Glutamatergic neuron (in vitro differentiated cells): ENCODE results near the gene GALNT9. TPM values are rescaled to one million over a fixed set of nuclear protein-coding genes. Genes with fewer than 3 reads are reported as not detected.

Experiments used
- DNase-seq: peaks from one replicate; pipeline ENCODE4 v3.0.0; 2022
- H3K27ac Mint-ChIP-seq: one replicate; pipeline ENCODE4 v1.8.0; 2020; ENCODE audit warnings: mild to moderate bottlenecking, mixed read lengths, inconsistent platforms; ENCODE audit not compliant: unreplicated experiment
- H3K27me3 Mint-ChIP-seq: one replicate; pipeline ENCODE4 v1.8.0; 2020; ENCODE audit warnings: mild to moderate bottlenecking, moderate library complexity, mixed read lengths, inconsistent platforms; ENCODE audit not compliant: unreplicated experiment
- H3K36me3 Mint-ChIP-seq: one replicate; pipeline ENCODE4 v1.8.0; 2020; ENCODE audit warnings: mild to moderate bottlenecking, mixed read lengths, inconsistent platforms; ENCODE audit not compliant: unreplicated experiment
- H3K4me1 Mint-ChIP-seq: one replicate; pipeline ENCODE4 v1.8.0; 2020; ENCODE audit warnings: mild to moderate bottlenecking, low read depth, mixed read lengths, inconsistent platforms; ENCODE audit not compliant: unreplicated experiment
- H3K4me3 Mint-ChIP-seq: one replicate; pipeline ENCODE4 v1.8.0; 2020; ENCODE audit warnings: mild to moderate bottlenecking, mixed read lengths, inconsistent platforms; ENCODE audit not compliant: unreplicated experiment
- H3K9me3 Mint-ChIP-seq: one replicate; pipeline ENCODE4 v1.8.0; 2020; ENCODE audit warnings: mild to moderate bottlenecking, moderate library complexity, mixed read lengths, inconsistent platforms; ENCODE audit not compliant: unreplicated experiment
- CTCF ChIP-seq: fragments of 200-600 bp; sonication (generic); IDR thresholded peaks from one replicate; pipeline ENCODE4 v1.5.0; 2021; ENCODE audit not compliant: partially characterized antibody, unreplicated experiment
- total RNA-seq: library from RNA; stranded (reverse); fragmentation: NEBNext Ultra II Directional; extraction: Animal tissue kit (Norgen Biotek cat#: 25700); gene quantifications from one replicate; pipeline ENCODE4 v1.2.1, GENCODE V29; 2021; ENCODE audit not compliant: unreplicated experiment

Gene GALNT9
- total RNA-seq, 1 donor from 2014 or later = 13.7 TPM

DNA sequence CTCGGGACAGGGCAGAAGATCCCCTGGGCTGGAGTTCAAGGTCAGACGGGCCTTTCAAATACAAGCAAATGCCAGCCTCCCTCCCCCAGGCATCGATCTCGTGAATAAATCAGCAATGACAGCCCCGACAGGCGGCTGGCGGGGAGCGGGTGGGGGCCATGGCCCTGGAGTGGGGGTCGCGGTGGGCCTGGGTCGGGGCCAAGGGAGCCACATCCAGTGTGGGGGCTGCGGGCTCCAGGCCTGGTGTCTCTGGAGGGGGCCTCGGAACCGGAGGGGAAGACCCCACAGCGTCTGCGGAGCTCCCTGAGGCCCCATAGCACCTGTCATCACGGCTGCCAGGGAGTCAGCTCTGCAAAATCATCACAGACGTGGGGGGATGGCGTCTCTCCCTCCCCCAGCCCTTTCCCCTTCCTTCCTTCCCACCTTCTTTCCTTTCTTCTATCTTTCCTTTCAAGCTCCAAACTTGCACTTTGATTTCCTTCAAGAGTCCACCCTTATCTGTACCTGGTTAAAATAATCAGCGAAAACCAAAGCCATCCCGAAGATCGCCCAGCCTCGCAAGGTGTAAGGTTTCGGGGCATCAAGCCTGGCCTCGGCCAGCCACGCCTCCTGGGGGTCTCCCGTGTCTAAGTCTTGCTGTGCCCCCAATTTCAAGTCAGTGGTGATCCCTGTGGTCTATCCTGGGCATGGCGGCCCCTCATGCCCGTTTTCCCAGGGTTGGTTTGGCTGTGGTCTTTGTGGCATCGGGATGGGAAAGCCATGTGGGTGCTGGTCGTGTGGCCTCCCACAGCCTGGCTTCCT is 93.1 kb downstream of the GALNT9 start:
- H3K4me3 Mint-ChIP-seq = no peak overlapping the region
- DNase-seq = peak; percentile 17
- H3K36me3 Mint-ChIP-seq = peaks cover 20% of the 10 kb centered on the region
- peaks cover 25% of the 10 kb centered on the region for H3K27me3 Mint-ChIP-seq
- no peak overlapping the region for H3K27ac Mint-ChIP-seq
- H3K9me3 Mint-ChIP-seq = peaks cover 16% of the 10 kb centered on the region
- peaks cover 4% of the 10 kb centered on the region for H3K4me1 Mint-ChIP-seq
- no peak for TF ChIP-seq CTCF

- H3K27ac Mint-ChIP-seq = no peak overlapping the region
- H3K36me3 Mint-ChIP-seq = peaks cover 20% of the 10 kb centered on the region
- H3K9me3 Mint-ChIP-seq = peaks cover 16% of the 10 kb centered on the region
- peaks cover 25% of the 10 kb centered on the region for H3K27me3 Mint-ChIP-seq
- H3K4me3 Mint-ChIP-seq = no peak overlapping the region
- DNase-seq = no peak
- no peak for TF ChIP-seq CTCF
- peaks cover 4% of the 10 kb centered on the region for H3K4me1 Mint-ChIP-seq
These were observed 94.1 kb downstream of the GALNT9 start for GRCh38 chr12:132235116-132235820.

- no peak overlapping the region for H3K27ac Mint-ChIP-seq
- H3K36me3 Mint-ChIP-seq = no peaks in the 10 kb centered on the region
- H3K9me3 Mint-ChIP-seq = peaks cover 4% of the 10 kb centered on the region
- DNase-seq = no peak
- TF ChIP-seq CTCF = no peak
- peaks cover 1% of the 10 kb centered on the region for H3K4me1 Mint-ChIP-seq
- no peak overlapping the region for H3K4me3 Mint-ChIP-seq
- H3K27me3 Mint-ChIP-seq = peaks cover 4% of the 10 kb centered on the region
These were observed 99.0 kb downstream of the GALNT9 start for GRCh38 chr12:132230381-132230780.

DNA sequence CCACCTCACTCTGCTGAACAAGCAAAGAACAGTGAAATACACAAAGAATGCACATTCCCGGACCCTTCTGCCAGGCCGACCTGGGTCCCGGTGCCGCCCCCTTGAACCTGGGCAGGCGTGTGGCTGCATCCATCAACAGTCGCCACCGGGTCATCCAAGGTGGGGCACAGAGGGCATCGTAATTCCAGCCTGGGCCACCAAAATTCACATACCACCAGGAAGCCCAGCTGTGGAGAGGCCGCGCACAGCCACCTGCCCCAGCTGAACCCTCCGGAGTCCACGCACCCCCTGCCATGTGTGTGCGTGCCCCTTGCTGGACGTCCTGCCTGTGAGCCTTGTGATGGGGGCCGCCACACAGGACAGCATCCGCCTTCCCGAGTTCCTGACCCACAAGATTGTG is 99.5 kb downstream of the GALNT9 start:
- Mint-ChIP-seq H3K9me3 (peaks cover 2% of the 10 kb centered on the region), H3K27ac (no peak overlapping the region), H3K27me3 (peaks cover 4% of the 10 kb centered on the region), H3K36me3 (no peaks in the 10 kb centered on the region), H3K4me1 (peaks cover 1% of the 10 kb centered on the region), H3K4me3 (no peak overlapping the region)
- DNase-seq = no peak
- TF ChIP-seq CTCF = no peak
